Endothelial cell of umbilical vein (primary cell): ENCODE data around the gene CKLF.

Experiments
- EZH2 ChIP-seq: IDR thresholded peaks from 2 replicates; pipeline ENCODE4 v1.6.1; 2012; ENCODE audit warnings: borderline replicate concordance, low read depth, mild to moderate bottlenecking, moderate library complexity, low read length, inconsistent platforms; ENCODE audit not compliant: severe bottlenecking
- POLR2A ChIP-seq: IDR thresholded peaks from 2 replicates; pipeline ENCODE4 v1.6.1; 2012; ENCODE audit warnings: low read depth, mild to moderate bottlenecking, control low read depth, low read length
- POLR2AphosphoS5 ChIP-seq: IDR thresholded peaks from 2 replicates; pipeline ENCODE4 v1.6.1; 2012; ENCODE audit warnings: low read depth, mild to moderate bottlenecking, control low read depth, low read length, moderate library complexity; ENCODE audit not compliant: insufficient read depth
- TF ChIP-seq, protein P1 (sequence below), 2 donors: IDR thresholded peaks; 1 replicate in 1 of 2; 2 replicates in 1 of 2; pipeline ENCODE4 v1.5.1; 2011; ENCODE audit warnings: low read length in 2 of 2, mild to moderate bottlenecking in 2 of 2, moderate library complexity in 2 of 2, control low read depth in 1 of 2, inconsistent platforms in 1 of 2, low read depth in 1 of 2; ENCODE audit not compliant: insufficient read depth in 1 of 2; ENCODE audit errors: extremely low read depth in 1 of 2

DNA sequence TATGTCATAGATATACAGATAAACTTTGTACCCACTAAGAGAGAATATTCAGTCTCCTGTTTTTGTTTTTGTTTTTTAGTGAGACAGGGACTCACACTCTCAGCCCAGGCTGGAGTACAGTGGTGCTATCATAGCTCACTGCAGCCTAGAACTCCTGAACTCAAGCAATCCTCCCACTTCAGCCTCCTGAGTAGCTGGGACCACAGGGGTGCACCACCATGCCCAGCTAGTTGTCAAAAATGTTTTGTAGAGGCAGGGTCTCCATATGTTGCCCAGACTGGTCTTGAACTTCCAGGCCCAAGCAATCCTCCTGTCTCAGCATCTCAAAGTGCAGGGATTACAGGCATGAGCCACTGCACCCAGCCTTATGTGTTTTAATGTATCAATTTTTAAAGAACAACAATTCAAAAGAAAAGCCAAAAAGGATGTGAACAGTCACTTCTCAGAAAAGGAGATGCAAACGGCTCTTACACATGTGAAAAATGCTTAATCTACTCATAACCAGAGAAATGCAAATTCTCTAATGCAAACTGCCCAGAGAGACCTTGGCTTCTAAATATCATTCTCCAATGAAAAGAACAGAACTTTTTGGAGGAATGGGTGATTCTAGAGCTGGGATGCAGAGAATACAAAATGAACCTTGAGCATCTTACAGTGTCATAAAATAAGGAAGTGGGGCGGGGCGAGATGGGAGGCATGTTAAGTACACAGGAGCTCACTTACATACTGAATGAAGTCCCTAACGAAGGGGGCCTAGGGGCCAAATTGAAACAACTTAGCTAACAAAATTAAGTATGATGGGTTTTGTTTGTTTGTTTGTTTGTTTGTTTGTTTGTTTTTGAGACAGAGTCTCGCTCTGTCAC lies 44.8 kb downstream of the CKLF start:
- TF ChIP-seq, protein P1, sequence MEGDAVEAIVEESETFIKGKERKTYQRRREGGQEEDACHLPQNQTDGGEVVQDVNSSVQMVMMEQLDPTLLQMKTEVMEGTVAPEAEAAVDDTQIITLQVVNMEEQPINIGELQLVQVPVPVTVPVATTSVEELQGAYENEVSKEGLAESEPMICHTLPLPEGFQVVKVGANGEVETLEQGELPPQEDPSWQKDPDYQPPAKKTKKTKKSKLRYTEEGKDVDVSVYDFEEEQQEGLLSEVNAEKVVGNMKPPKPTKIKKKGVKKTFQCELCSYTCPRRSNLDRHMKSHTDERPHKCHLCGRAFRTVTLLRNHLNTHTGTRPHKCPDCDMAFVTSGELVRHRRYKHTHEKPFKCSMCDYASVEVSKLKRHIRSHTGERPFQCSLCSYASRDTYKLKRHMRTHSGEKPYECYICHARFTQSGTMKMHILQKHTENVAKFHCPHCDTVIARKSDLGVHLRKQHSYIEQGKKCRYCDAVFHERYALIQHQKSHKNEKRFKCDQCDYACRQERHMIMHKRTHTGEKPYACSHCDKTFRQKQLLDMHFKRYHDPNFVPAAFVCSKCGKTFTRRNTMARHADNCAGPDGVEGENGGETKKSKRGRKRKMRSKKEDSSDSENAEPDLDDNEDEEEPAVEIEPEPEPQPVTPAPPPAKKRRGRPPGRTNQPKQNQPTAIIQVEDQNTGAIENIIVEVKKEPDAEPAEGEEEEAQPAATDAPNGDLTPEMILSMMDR (IDR thresholded peaks at IDR 0.05; ENCODE audit: extremely low read depth in 1 of 2, insufficient read depth in 1 of 2, low read depth in 1 of 2, low read length in 2 of 2) = no peak
- TF ChIP-seq EZH2 (no peak), POLR2A (no peak), POLR2AphosphoS5 (no peak)
